ENCODE results near the gene SH3GL2.

DNA sequence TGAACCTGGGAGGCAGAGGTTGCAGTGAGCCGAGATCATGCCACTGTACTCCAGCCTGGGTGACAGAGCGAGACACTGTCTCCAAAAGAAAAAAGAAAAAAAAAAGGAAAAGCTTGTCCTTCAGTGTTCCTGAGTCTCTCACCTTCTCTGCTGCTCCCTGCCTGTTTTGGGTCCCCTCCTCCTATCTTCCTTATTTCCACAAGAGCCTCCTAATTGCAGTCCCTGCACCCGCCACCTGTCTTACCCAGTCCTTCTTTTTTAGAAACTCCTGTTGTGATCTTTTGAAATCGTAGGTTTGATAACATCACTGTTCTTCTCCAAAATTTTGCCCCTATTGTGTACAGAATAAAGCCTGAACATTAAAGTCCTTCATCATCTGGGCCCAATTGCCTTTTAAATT lies 234.9 kb downstream of the SH3GL2 start:
- TF ChIP-seq POLR2A (IDR thresholded peaks at IDR 0.05), result no peak
- no peak for TF ChIP-seq CTCF (IDR thresholded peaks at IDR 0.05)

Data from heart left ventricle (tissue), 13 donors.